ENCODE results near the gene GPR34.

DNA sequence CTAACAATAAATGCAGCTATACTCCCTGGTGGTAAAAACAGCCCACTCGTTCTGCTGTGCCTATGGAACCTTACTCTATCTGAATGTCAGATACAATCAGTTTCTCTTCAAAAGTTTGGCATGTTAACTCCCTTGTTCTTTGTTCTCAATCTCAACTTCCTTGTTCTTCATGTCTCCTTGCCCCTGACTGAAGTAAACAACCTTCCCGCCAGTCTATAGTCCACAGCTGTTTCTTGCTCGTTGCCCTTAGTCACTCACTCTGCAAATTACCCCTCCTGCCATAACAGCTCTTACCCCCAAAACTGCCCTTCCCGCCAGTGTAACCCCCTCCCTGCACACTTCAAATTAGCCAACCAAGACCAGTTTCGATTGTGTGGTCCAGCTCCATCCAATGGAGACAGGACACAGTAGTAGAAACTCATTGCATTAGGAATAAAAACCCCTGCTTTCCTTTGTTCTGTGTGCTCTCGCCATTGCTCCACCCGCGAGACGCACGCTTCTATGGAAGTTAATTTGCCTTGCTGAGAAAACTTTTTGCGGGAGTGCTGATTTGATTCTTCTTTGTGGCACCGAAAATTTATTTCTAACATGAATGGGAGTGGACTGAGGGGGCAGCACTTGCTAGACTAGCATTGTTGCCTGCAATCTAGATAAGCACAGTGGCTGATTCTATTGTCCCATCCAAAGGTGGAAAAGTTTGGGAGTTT, 28.1 kb downstream of the GPR34 start:
- TF ChIP-seq, protein P1, sequence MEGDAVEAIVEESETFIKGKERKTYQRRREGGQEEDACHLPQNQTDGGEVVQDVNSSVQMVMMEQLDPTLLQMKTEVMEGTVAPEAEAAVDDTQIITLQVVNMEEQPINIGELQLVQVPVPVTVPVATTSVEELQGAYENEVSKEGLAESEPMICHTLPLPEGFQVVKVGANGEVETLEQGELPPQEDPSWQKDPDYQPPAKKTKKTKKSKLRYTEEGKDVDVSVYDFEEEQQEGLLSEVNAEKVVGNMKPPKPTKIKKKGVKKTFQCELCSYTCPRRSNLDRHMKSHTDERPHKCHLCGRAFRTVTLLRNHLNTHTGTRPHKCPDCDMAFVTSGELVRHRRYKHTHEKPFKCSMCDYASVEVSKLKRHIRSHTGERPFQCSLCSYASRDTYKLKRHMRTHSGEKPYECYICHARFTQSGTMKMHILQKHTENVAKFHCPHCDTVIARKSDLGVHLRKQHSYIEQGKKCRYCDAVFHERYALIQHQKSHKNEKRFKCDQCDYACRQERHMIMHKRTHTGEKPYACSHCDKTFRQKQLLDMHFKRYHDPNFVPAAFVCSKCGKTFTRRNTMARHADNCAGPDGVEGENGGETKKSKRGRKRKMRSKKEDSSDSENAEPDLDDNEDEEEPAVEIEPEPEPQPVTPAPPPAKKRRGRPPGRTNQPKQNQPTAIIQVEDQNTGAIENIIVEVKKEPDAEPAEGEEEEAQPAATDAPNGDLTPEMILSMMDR (IDR thresholded peaks at IDR 0.05; ENCODE audit: low read depth, low read length, poor library complexity, severe bottlenecking): no peak
- no peak for TF ChIP-seq EZH2phosphoT487 (IDR thresholded peaks at IDR 0.05; ENCODE audit: borderline replicate concordance, low read length)
